Gastrocnemius medialis (tissue), 4 donors: Measurements from ENCODE around the gene CEP20. TPM values are rescaled to one million over a fixed set of nuclear protein-coding genes. Genes with fewer than 3 reads are reported as not detected.
"Not testable (repeated sequence)": the region's sequence is repeated elsewhere in the genome, so short reads cannot be mapped to it uniquely, and the experiment has no call there.

Source experiments
- ATAC-seq, 2 donors: fragments of 150-250 bp; one replicate each; pipeline ENCODE4 v1.9.1; 2016
- DNase-seq, 2 donors: peaks; one replicate each; pipeline ENCODE4 v3.0.0-alpha.2; 2019
- H3K27ac ChIP-seq, 4 donors: fragments of 200-600 bp; sonication (generic); 1 replicate in 1 of 4; 2 replicates in 3 of 4; pipeline ENCODE4 v1.5.1; 2016 to 2018; ENCODE audit warnings: mild to moderate bottlenecking in 2 of 4, moderate library complexity in 1 of 4
- H3K27me3 ChIP-seq, 3 donors: fragments of 200-600 bp; sonication (generic) in 2 of 3; 1 replicate in 1 of 3; 2 replicates in 2 of 3; pipeline versions ENCODE4 v1.5.1 to v1.6.0; 2016 to 2019; ENCODE audit warnings: mild to moderate bottlenecking in 1 of 3, moderate library complexity in 1 of 3
- H3K36me3 ChIP-seq, 2 donors: fragments of 200-600 bp; sonication (generic) in 1 of 2; one replicate each; pipeline ENCODE4 v1.5.1; 2017 to 2018
- H3K4me1 ChIP-seq, 2 donors: fragments of 200-600 bp; sonication (generic) in 1 of 2; one replicate each; pipeline ENCODE4 v1.5.1; 2016 to 2017; ENCODE audit warnings: mild to moderate bottlenecking in 2 of 2
- H3K4me3 ChIP-seq, 4 donors: fragments of 200-600 bp; sonication (generic) in 3 of 4; 1 replicate in 1 of 4; 2 replicates in 3 of 4; pipeline ENCODE4 v1.5.1; 2016 to 2019; ENCODE audit warnings: mild to moderate bottlenecking in 2 of 4
- H3K9me3 ChIP-seq, 3 donors: fragments of 200-600 bp; sonication (generic) in 2 of 3; 1 replicate in 1 of 3; 2 replicates in 2 of 3; pipeline ENCODE4 v1.5.1; 2016 to 2019
- CTCF ChIP-seq, 5 experiments: fragments of 450-650 bp in 3 of 5; fragments of 200-600 bp in 2 of 5; sonication (generic) in 2 of 5; IDR thresholded peaks in 4 of 5; conservative IDR thresholded peaks in 1 of 5; 1 replicate in 4 of 5; 2 replicates in 1 of 5; pipeline ENCODE4 v1.5.1; 2016 to 2019; ENCODE audit warnings: antibody characterized with exemption in 5 of 5, mild to moderate bottlenecking in 3 of 5, moderate library complexity in 3 of 5
- POLR2A ChIP-seq, 2 donors: fragments of 450-650 bp; IDR thresholded peaks; one replicate each; pipeline ENCODE4 v1.6.1; 2017; ENCODE audit warnings: antibody characterized with exemption in 2 of 2, mild to moderate bottlenecking in 2 of 2, moderate library complexity in 2 of 2
- in situ Hi-C, 4 donors: fragments of 200-750 bp; cut with MboI; loops; one replicate each; pipeline versions ENCODE4 v1.15.0 to v1.8.0; 2017; ENCODE audit warnings: low sequenced_read_pairs in 4 of 4
- intact Hi-C: fragments of 100-400 bp; cut with DNase I; formaldehyde crosslinking; loops from one replicate; pipeline ENCODE4 v1.15.1; 2023; ENCODE audit warnings: low total_unique reads
- total RNA-seq, 4 donors: library from RNA; depleted of rRNA; stranded (reverse); fragments of >200 nt; gene quantifications; one replicate each; pipeline versions ENCODE4 v1.1.0 to v1.2.3, GENCODE V29; 2016

The CEP20 gene
- total RNA-seq, 4 donors from 2014 or later: 42.2 to 87.8 (median 76.1) TPM

GRCh38 chr16:15928261-15929104, 40.1 kb upstream of the CEP20 start:
- TF ChIP-seq POLR2A (IDR thresholded peaks at IDR 0.05): no peak
- no peak for TF ChIP-seq CTCF (IDR thresholded peaks at IDR 0.05 in 4 of 5, conservative IDR thresholded peaks at IDR 0.05 in 1 of 5)
- Histone ChIP-seq H3K9me3 (no peaks in the 10 kb centered on the region), H3K27me3 (no peaks in the 10 kb centered on the region), H3K4me3 (no peak overlapping the region), H3K4me1 (peaks cover 0 to 3% of the 10 kb centered on the region in 2 donors), H3K36me3 (no peaks in the 10 kb centered on the region), H3K27ac (no peak overlapping the region)
- no peak for DNase-seq
- intact Hi-C loops (no loop called here), in situ Hi-C loops (no loop called here)
- no peak for ATAC-seq

- no peak for DNase-seq
- H3K36me3 ChIP-seq: no peaks in the 10 kb centered on the region
- in situ Hi-C loops: no loop called here
- intact Hi-C loops: no loop called here
- H3K4me3 ChIP-seq: no peak overlapping the region
- H3K27me3 ChIP-seq: no peaks in the 10 kb centered on the region
- H3K4me1 ChIP-seq: peaks cover 0 to 3% of the 10 kb centered on the region in 2 donors
- H3K9me3 ChIP-seq: no peaks in the 10 kb centered on the region
- TF ChIP-seq CTCF (IDR thresholded peaks at IDR 0.05 in 4 of 5, conservative IDR thresholded peaks at IDR 0.05 in 1 of 5) (no peak), POLR2A (IDR thresholded peaks at IDR 0.05) (no peak)
- no peak for ATAC-seq
- no peak overlapping the region for H3K27ac ChIP-seq
Observed at GRCh38 chr16:15925631-15926030, 37.2 kb upstream of the CEP20 start.

GRCh38 chr16:15924996-15925395, 36.6 kb upstream of the CEP20 start:
- intact Hi-C loops: no loop called here

GRCh38 chr16:15919331-15919730, 30.9 kb upstream of the CEP20 start:
- ATAC-seq: no peak

More at GRCh38 chr16:15924996-15925395, 36.6 kb upstream of the CEP20 start:
- TF ChIP-seq CTCF (IDR thresholded peaks at IDR 0.05 in 4 of 5, conservative IDR thresholded peaks at IDR 0.05 in 1 of 5) (no peak), POLR2A (IDR thresholded peaks at IDR 0.05) (no peak)
- in situ Hi-C loops: no loop called here
- no peak overlapping the region for H3K27ac ChIP-seq
- H3K9me3 ChIP-seq: no peaks in the 10 kb centered on the region
- no peaks in the 10 kb centered on the region for H3K27me3 ChIP-seq
- H3K4me1 ChIP-seq: peaks cover 0 to 3% of the 10 kb centered on the region in 2 donors
- H3K36me3 ChIP-seq: no peaks in the 10 kb centered on the region
- no peak overlapping the region for H3K4me3 ChIP-seq
- DNase-seq: no peak
- ATAC-seq: no peak

GRCh38 chr16:15918314-15918713, 29.9 kb upstream of the CEP20 start:
- H3K27ac ChIP-seq, ATAC-seq, in situ Hi-C loops: not testable (repeated sequence)

More at GRCh38 chr16:15919331-15919730, 30.9 kb upstream of the CEP20 start:
- in situ Hi-C loops (no loop called here), intact Hi-C loops (no loop called here)
- Histone ChIP-seq H3K27ac (no peak overlapping the region), H3K36me3 (no peaks in the 10 kb centered on the region), H3K4me3 (no peak overlapping the region), H3K27me3 (no peaks in the 10 kb centered on the region), H3K4me1 (no peaks in the 10 kb centered on the region), H3K9me3 (no peaks in the 10 kb centered on the region)
- no peak for TF ChIP-seq CTCF (IDR thresholded peaks at IDR 0.05 in 4 of 5, conservative IDR thresholded peaks at IDR 0.05 in 1 of 5)
- TF ChIP-seq POLR2A (IDR thresholded peaks at IDR 0.05): no peak
- no peak for DNase-seq

More at GRCh38 chr16:15918314-15918713, 29.9 kb upstream of the CEP20 start:
- intact Hi-C loops, H3K36me3 ChIP-seq, H3K4me3 ChIP-seq, H3K27me3 ChIP-seq, H3K4me1 ChIP-seq, DNase-seq, H3K9me3 ChIP-seq: not testable (repeated sequence)
